HL-60 (cell line): ENCODE data around the gene STK32B.

Experiments
- CTCF ChIP-seq: IDR thresholded peaks from one replicate; pipeline ENCODE4 v1.5.1; 2011; ENCODE audit warnings: low read length, control low read depth, inconsistent platforms; ENCODE audit not compliant: insufficient read depth
- GABPA ChIP-seq: IDR thresholded peaks from 2 replicates; pipeline ENCODE4 v1.6.1; 2012; ENCODE audit warnings: low read depth
- POLR2AphosphoS5 ChIP-seq: IDR thresholded peaks from 2 replicates; pipeline ENCODE4 v1.6.1; 2012; ENCODE audit warnings: low read depth
- REST ChIP-seq: IDR thresholded peaks from 2 replicates; pipeline ENCODE4 v1.6.1; 2012; ENCODE audit warnings: low read depth; ENCODE audit not compliant: insufficient replicate concordance

- no peak for TF ChIP-seq GABPA
- no peak for TF ChIP-seq POLR2AphosphoS5
- no peak for TF ChIP-seq CTCF
- TF ChIP-seq REST, result no peak
These were observed 361.5 kb downstream of the STK32B start for GRCh38 chr4:5412751-5413150.
